Neural cell (in vitro differentiated cells): Measurements from ENCODE around the gene DAPK2.

Experiments
- CTCF ChIP-seq: fragments of 450-650 bp; IDR thresholded peaks from 2 replicates; pipeline ENCODE4 v1.5.1; 2014; ENCODE audit warnings: antibody characterized with exemption, mild to moderate bottlenecking, moderate library complexity; ENCODE audit not compliant: poor library complexity, severe bottlenecking
- EP300 ChIP-seq: fragments of 450-650 bp; conservative IDR thresholded peaks from 2 replicates; pipeline ENCODE4 v1.6.1; 2014; ENCODE audit warnings: antibody characterized with exemption, mild to moderate bottlenecking, moderate library complexity; ENCODE audit not compliant: poor library complexity, severe bottlenecking
- MXI1 ChIP-seq: fragments of 450-650 bp; conservative IDR thresholded peaks from 2 replicates; pipeline ENCODE4 v1.6.1; 2014; ENCODE audit warnings: antibody characterized with exemption, mild to moderate bottlenecking; ENCODE audit not compliant: poor library complexity, severe bottlenecking
- REST ChIP-seq: IDR thresholded peaks from 2 replicates; pipeline ENCODE4 v1.6.1; 2012; ENCODE audit warnings: borderline replicate concordance
- TAF1 ChIP-seq: IDR thresholded peaks from 2 replicates; pipeline ENCODE4 v1.6.1; 2012; ENCODE audit warnings: low read depth

GRCh38 chr15:63913786-63914315 is 132.4 kb downstream of the DAPK2 start:
- TF ChIP-seq TAF1, result no peak
- no peak for TF ChIP-seq CTCF
- TF ChIP-seq EP300, result no peak
- TF ChIP-seq REST, result no peak
- no peak for TF ChIP-seq MXI1
